ENCODE results near the gene ARL15. TPM values are rescaled to one million over a fixed set of nuclear protein-coding genes. Genes with fewer than 3 reads are reported as not detected.
"Not testable (repeated sequence)": the region's sequence is repeated elsewhere in the genome, so short reads cannot be mapped to it uniquely, and the experiment has no call there.

ARL15 gene
- total and polyA plus RNA-seq, 2 donors (not counting 3 experiments of a cell fraction or from before 2014, with no cell fraction given), result 11.9 to 24.4 TPM

DNA sequence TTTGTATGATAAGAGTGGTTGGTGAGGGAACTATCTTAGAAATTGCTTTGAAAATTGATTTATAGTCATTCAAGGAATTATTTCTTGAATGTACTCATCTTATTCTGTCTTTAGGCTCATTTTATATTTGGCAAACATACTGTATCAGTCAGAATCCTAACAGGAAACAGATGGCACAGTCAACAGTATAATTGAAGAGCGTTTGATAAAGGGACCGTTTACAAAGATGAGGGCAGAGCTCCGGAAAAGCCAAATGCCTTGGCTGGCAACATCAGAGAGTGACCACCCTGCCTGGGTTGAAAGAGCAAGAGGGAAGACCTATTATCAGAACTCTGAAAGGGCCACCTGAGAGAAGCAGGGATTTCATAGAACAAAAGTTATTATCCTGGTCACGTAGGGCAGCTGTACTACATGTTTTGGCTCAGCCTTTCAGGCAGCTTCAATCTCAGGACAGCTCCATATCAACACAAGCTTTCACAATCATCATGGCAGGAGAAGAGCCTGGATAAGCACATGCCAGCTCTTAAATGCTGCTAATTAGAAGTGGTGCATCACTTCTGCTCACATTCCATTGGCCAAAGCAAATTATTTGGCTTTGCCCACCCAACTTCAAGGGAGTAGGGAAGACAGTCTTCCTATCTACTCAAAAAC, 47.2 kb upstream of the ARL15 start:
- POLR2A ChIA-PET, result interaction anchor here (0.7 kb wide), 1 partner anchor 47 kb away, joined by 3 read pairs; the partner anchor contains the start of gene ARL15
- peak; percentile 22 for DNase-seq (ENCODE audit: low read depth, low spot score)

GRCh38 chr5:54353933-54354564, 43.7 kb upstream of the ARL15 start:
- H3K36me3 ChIP-seq (ENCODE audit: control insufficient read depth in 2 of 2, extremely low read depth in 1 of 2, insufficient read depth in 2 of 2, low read length in 2 of 2); H3K9ac ChIP-seq (replicated peaks; ENCODE audit: extremely low read depth, insufficient read depth, low read length); H3K9me3 ChIP-seq (replicated peaks; ENCODE audit: control insufficient read depth, insufficient read depth, low read length); POLR2A ChIA-PET; intact Hi-C loops (cut with micrococcal nuclease); BruUV-seq (replicated peaks); H3K4me2 ChIP-seq (ENCODE audit: insufficient read depth, low read length); DNase-seq (ENCODE audit: low read depth, low spot score); H3K27ac ChIP-seq (ENCODE audit: insufficient read depth, low read depth, low read length); H3K79me2 ChIP-seq (ENCODE audit: control insufficient read depth, insufficient read depth, low read length); H3K4me1 ChIP-seq (ENCODE audit: control insufficient read depth, extremely low read depth, insufficient read depth, low read length); dilution Hi-C loops (cut with MboI; ENCODE audit: extremely low pct_ligation_motif_present, low sequenced_read_pairs); H4K20me1 ChIP-seq (replicated peaks; ENCODE audit: control insufficient read depth, extremely low read depth, insufficient read depth, low read length); H3K27me3 ChIP-seq (ENCODE audit: control insufficient read depth in 2 of 2, insufficient read depth in 2 of 2, low read length in 2 of 2); CTCF ChIA-PET; FAIRE-seq; H3K9me1 ChIP-seq (replicated peaks; ENCODE audit: control insufficient read depth, extremely low read depth, insufficient read depth, low read length); H2AFZ ChIP-seq (ENCODE audit: low read depth, low read length); H3K4me3 ChIP-seq (replicated peaks in 1 of 3; ENCODE audit: insufficient read depth in 1 of 3, low read depth in 1 of 3, low read length in 3 of 3): not testable (repeated sequence)

More for the DNA sequence above, 47.2 kb upstream of the ARL15 start:
- CTCF ChIA-PET, result no interaction called here
- dilution Hi-C loops (cut with MboI; ENCODE audit: extremely low pct_ligation_motif_present, low sequenced_read_pairs), result no loop called here
- no peaks in the 10 kb centered on the region for H3K4me1 ChIP-seq (ENCODE audit: control insufficient read depth, extremely low read depth, insufficient read depth, low read length)
- no peaks in the 10 kb centered on the region for H3K9me3 ChIP-seq (replicated peaks; ENCODE audit: control insufficient read depth, insufficient read depth, low read length)
- H2AFZ ChIP-seq (ENCODE audit: low read depth, low read length), result no peak overlapping the region
- no peak for FAIRE-seq
- no peak overlapping the region for H3K4me3 ChIP-seq (replicated peaks in 1 of 3; ENCODE audit: insufficient read depth in 1 of 3, low read depth in 1 of 3, low read length in 3 of 3)
- TF ChIP-seq, protein P1, sequence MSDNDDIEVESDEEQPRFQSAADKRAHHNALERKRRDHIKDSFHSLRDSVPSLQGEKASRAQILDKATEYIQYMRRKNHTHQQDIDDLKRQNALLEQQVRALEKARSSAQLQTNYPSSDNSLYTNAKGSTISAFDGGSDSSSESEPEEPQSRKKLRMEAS (IDR thresholded peaks at IDR 0.05; ENCODE audit: insufficient read depth, insufficient read length), result no peak
- TF ChIP-seq POLR2AphosphoS5 (IDR thresholded peaks at IDR 0.05; ENCODE audit: insufficient read depth, low read depth, low read length), result no peak
- no TSS peak for BruUV-seq (replicated peaks)
- H3K4me2 ChIP-seq (ENCODE audit: insufficient read depth, low read length), result no peak overlapping the region
- H3K9me1 ChIP-seq (replicated peaks; ENCODE audit: control insufficient read depth, extremely low read depth, insufficient read depth, low read length), result no peaks in the 10 kb centered on the region
- H3K27me3 ChIP-seq (ENCODE audit: control insufficient read depth in 2 of 2, insufficient read depth in 2 of 2, low read length in 2 of 2), result peaks cover 4 to 13% of the 10 kb centered on the region in 2 experiments
- H3K27ac ChIP-seq (ENCODE audit: insufficient read depth, low read depth, low read length), result no peak overlapping the region
- no peaks in the 10 kb centered on the region for H4K20me1 ChIP-seq (replicated peaks; ENCODE audit: control insufficient read depth, extremely low read depth, insufficient read depth, low read length)
- intact Hi-C loops (cut with micrococcal nuclease), result no loop called here
- no peak overlapping the region for H3K9ac ChIP-seq (replicated peaks; ENCODE audit: extremely low read depth, insufficient read depth, low read length)
- no peaks in the 10 kb centered on the region for H3K79me2 ChIP-seq (ENCODE audit: control insufficient read depth, insufficient read depth, low read length)
- H3K36me3 ChIP-seq (ENCODE audit: control insufficient read depth in 2 of 2, extremely low read depth in 1 of 2, insufficient read depth in 2 of 2, low read length in 2 of 2), result no peaks in the 10 kb centered on the region

GRCh38 chr5:54352580-54352979, 42.2 kb upstream of the ARL15 start:
- DNase-seq (ENCODE audit: low read depth, low spot score); H3K9me1 ChIP-seq (replicated peaks; ENCODE audit: control insufficient read depth, extremely low read depth, insufficient read depth, low read length); H3K27me3 ChIP-seq (ENCODE audit: control insufficient read depth in 2 of 2, insufficient read depth in 2 of 2, low read length in 2 of 2); H3K9ac ChIP-seq (replicated peaks; ENCODE audit: extremely low read depth, insufficient read depth, low read length); CTCF ChIA-PET; H3K79me2 ChIP-seq (ENCODE audit: control insufficient read depth, insufficient read depth, low read length); POLR2A ChIA-PET; FAIRE-seq; intact Hi-C loops (cut with micrococcal nuclease); H3K36me3 ChIP-seq (ENCODE audit: control insufficient read depth in 2 of 2, extremely low read depth in 1 of 2, insufficient read depth in 2 of 2, low read length in 2 of 2); H3K4me2 ChIP-seq (ENCODE audit: insufficient read depth, low read length); H2AFZ ChIP-seq (ENCODE audit: low read depth, low read length); H3K9me3 ChIP-seq (replicated peaks; ENCODE audit: control insufficient read depth, insufficient read depth, low read length); H3K27ac ChIP-seq (ENCODE audit: insufficient read depth, low read depth, low read length); H4K20me1 ChIP-seq (replicated peaks; ENCODE audit: control insufficient read depth, extremely low read depth, insufficient read depth, low read length); H3K4me3 ChIP-seq (replicated peaks in 1 of 3; ENCODE audit: insufficient read depth in 1 of 3, low read depth in 1 of 3, low read length in 3 of 3); dilution Hi-C loops (cut with MboI; ENCODE audit: extremely low pct_ligation_motif_present, low sequenced_read_pairs); BruUV-seq (replicated peaks); H3K4me1 ChIP-seq (ENCODE audit: control insufficient read depth, extremely low read depth, insufficient read depth, low read length): not testable (repeated sequence)

Data from endothelial cell of umbilical vein (primary cell).